Glutamatergic neuron (in vitro differentiated cells): Measurements from ENCODE around the gene SLC25A48. TPM values are rescaled to one million over a fixed set of nuclear protein-coding genes. Genes with fewer than 3 reads are reported as not detected.

Source experiments
- DNase-seq: peaks from one replicate; pipeline ENCODE4 v3.0.0; 2022
- H3K27ac Mint-ChIP-seq: one replicate; pipeline ENCODE4 v1.8.0; 2020; ENCODE audit warnings: mild to moderate bottlenecking, mixed read lengths, inconsistent platforms; ENCODE audit not compliant: unreplicated experiment
- H3K27me3 Mint-ChIP-seq: one replicate; pipeline ENCODE4 v1.8.0; 2020; ENCODE audit warnings: mild to moderate bottlenecking, moderate library complexity, mixed read lengths, inconsistent platforms; ENCODE audit not compliant: unreplicated experiment
- H3K36me3 Mint-ChIP-seq: one replicate; pipeline ENCODE4 v1.8.0; 2020; ENCODE audit warnings: mild to moderate bottlenecking, mixed read lengths, inconsistent platforms; ENCODE audit not compliant: unreplicated experiment
- H3K4me1 Mint-ChIP-seq: one replicate; pipeline ENCODE4 v1.8.0; 2020; ENCODE audit warnings: mild to moderate bottlenecking, low read depth, mixed read lengths, inconsistent platforms; ENCODE audit not compliant: unreplicated experiment
- H3K4me3 Mint-ChIP-seq: one replicate; pipeline ENCODE4 v1.8.0; 2020; ENCODE audit warnings: mild to moderate bottlenecking, mixed read lengths, inconsistent platforms; ENCODE audit not compliant: unreplicated experiment
- H3K9me3 Mint-ChIP-seq: one replicate; pipeline ENCODE4 v1.8.0; 2020; ENCODE audit warnings: mild to moderate bottlenecking, moderate library complexity, mixed read lengths, inconsistent platforms; ENCODE audit not compliant: unreplicated experiment
- total RNA-seq: library from RNA; stranded (reverse); fragmentation: NEBNext Ultra II Directional; extraction: Animal tissue kit (Norgen Biotek cat#: 25700); gene quantifications from one replicate; pipeline ENCODE4 v1.2.1, GENCODE V29; 2021; ENCODE audit not compliant: unreplicated experiment
- TF ChIP-seq, protein P1 (sequence below): fragments of 200-600 bp; sonication (generic); IDR thresholded peaks from one replicate; pipeline ENCODE4 v1.5.0; 2021; ENCODE audit not compliant: partially characterized antibody, unreplicated experiment

SLC25A48 gene
- total RNA-seq, 1 donor from 2014 or later: 1.7 TPM

GRCh38 chr5:135883441-135883840, 49.0 kb downstream of the SLC25A48 start:
- no peak for DNase-seq
- Mint-ChIP-seq H3K36me3 (peaks cover 6% of the 10 kb centered on the region), H3K9me3 (peaks cover 4% of the 10 kb centered on the region), H3K4me3 (no peak overlapping the region), H3K27me3 (peaks cover 10% of the 10 kb centered on the region), H3K4me1 (peaks cover 16% of the 10 kb centered on the region), H3K27ac (no peak overlapping the region)
- TF ChIP-seq, protein P1, sequence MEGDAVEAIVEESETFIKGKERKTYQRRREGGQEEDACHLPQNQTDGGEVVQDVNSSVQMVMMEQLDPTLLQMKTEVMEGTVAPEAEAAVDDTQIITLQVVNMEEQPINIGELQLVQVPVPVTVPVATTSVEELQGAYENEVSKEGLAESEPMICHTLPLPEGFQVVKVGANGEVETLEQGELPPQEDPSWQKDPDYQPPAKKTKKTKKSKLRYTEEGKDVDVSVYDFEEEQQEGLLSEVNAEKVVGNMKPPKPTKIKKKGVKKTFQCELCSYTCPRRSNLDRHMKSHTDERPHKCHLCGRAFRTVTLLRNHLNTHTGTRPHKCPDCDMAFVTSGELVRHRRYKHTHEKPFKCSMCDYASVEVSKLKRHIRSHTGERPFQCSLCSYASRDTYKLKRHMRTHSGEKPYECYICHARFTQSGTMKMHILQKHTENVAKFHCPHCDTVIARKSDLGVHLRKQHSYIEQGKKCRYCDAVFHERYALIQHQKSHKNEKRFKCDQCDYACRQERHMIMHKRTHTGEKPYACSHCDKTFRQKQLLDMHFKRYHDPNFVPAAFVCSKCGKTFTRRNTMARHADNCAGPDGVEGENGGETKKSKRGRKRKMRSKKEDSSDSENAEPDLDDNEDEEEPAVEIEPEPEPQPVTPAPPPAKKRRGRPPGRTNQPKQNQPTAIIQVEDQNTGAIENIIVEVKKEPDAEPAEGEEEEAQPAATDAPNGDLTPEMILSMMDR: no peak

DNA sequence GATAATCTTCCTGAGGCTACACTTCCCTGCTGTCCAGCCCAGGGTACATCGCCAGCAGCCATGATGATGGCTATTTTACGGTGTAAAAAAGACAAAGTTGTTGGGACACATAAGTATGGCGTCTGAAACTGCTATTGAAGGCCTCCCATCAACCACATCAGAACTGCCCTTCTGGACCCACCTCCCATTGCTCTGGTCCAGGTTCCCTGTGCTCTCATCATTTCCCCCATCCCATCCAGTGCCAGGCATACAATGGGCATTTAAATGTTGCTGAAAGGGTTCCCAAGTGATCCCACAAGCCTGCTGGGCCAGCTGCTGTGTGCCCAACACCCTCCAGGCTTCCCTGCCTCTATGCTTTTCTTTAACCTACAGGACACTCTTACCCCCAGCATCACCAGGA, 50.6 kb downstream of the SLC25A48 start:
- H3K4me3 Mint-ChIP-seq: no peak overlapping the region
- H3K4me1 Mint-ChIP-seq: peaks cover 8% of the 10 kb centered on the region
- no peak for DNase-seq
- no peaks in the 10 kb centered on the region for H3K9me3 Mint-ChIP-seq
- TF ChIP-seq, protein P1: no peak
- no peak overlapping the region for H3K27ac Mint-ChIP-seq
- peaks cover 10% of the 10 kb centered on the region for H3K27me3 Mint-ChIP-seq
- H3K36me3 Mint-ChIP-seq: peaks cover 6% of the 10 kb centered on the region

DNA sequence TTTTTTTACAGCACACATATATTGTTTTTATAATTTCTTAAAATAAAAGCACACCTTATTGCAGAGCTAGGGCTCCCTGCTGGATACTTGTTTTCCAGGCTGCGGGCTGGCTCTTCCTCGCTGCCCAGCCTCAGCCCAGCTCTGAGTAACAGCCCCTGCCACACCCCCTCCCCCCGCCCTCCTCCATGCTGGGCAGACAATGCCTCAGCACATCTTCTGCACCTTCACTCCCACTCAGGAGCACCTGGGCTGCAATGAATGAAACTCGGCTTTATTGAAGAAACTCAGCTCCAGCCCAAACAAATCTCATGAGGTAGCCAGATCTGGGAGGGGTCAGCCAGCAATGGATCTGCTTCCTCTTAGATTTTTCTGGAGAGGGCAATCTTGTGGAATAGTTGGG, 51.7 kb downstream of the SLC25A48 start:
- TF ChIP-seq, protein P1: no peak
- no peak overlapping the region for H3K27ac Mint-ChIP-seq
- peaks cover 6% of the 10 kb centered on the region for H3K36me3 Mint-ChIP-seq
- peaks cover 2% of the 10 kb centered on the region for H3K4me1 Mint-ChIP-seq
- no peaks in the 10 kb centered on the region for H3K9me3 Mint-ChIP-seq
- no peak overlapping the region for H3K4me3 Mint-ChIP-seq
- no peak for DNase-seq
- H3K27me3 Mint-ChIP-seq: peaks cover 3% of the 10 kb centered on the region

DNA sequence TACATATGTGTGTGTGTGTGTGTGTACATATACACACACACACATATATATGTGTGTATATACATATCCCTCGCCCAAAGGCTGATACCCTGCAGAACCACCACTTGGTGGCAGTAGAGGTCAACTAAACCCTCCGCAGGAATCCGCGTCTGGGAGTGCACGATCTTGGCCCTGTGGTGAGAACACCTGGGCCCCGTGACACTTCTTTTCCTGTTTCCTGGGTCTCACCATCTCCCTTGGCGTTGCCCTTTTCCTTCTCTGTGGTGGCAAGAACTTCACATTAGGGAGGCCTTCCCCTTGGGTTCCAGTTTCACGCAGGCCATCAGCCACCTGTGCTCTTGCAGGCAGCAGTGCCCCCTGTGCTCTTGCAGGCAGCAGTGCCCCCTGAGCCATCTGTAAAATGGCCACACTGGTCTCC, 53.0 kb downstream of the SLC25A48 start:
- Mint-ChIP-seq H3K36me3 (peaks cover 6% of the 10 kb centered on the region), H3K27me3 (peaks cover 4% of the 10 kb centered on the region)

GRCh38 chr5:135887881-135888614, 53.6 kb downstream of the SLC25A48 start:
- no peak for DNase-seq
- Mint-ChIP-seq H3K9me3 (no peaks in the 10 kb centered on the region), H3K36me3 (peaks cover 6% of the 10 kb centered on the region), H3K4me1 (peaks cover 2% of the 10 kb centered on the region), H3K27me3 (peaks cover 4% of the 10 kb centered on the region), H3K27ac (no peak overlapping the region), H3K4me3 (no peak overlapping the region)
- TF ChIP-seq, protein P1: no peak

More for the DNA sequence above, 53.0 kb downstream of the SLC25A48 start:
- H3K9me3 Mint-ChIP-seq: no peaks in the 10 kb centered on the region
- DNase-seq: peak; percentile 72
- no peak overlapping the region for H3K4me3 Mint-ChIP-seq
- peaks cover 2% of the 10 kb centered on the region for H3K4me1 Mint-ChIP-seq
- TF ChIP-seq, protein P1: peak; percentile 74
- no peak overlapping the region for H3K27ac Mint-ChIP-seq
